Astrocyte (in vitro differentiated cells and primary cell): Measurements from ENCODE around the gene ZMIZ1. TPM values are rescaled to one million over a fixed set of nuclear protein-coding genes. Genes with fewer than 3 reads are reported as not detected.

Experiments used
- DNase-seq: peaks from one replicate; pipeline ENCODE4 v3.0.0-alpha.2; 2010; ENCODE audit warnings: low read depth
- FAIRE-seq: peaks from 2 replicates; lab custom pipeline; 2011; peaks lifted over from hg19 to GRCh38; lab: Jason Lieb, UNC
- H2AFZ ChIP-seq: 2 replicates; pipeline ENCODE4 v1.6.0; 2012; ENCODE audit warnings: low read depth, low read length, inconsistent platforms
- H3K27ac ChIP-seq: 2 replicates; pipeline ENCODE4 v1.5.1; 2011; ENCODE audit warnings: low read depth, low read length, inconsistent platforms
- H3K27me3 ChIP-seq: 2 replicates; pipeline ENCODE4 v1.6.0; 2011; ENCODE audit warnings: low read length, inconsistent platforms; ENCODE audit not compliant: insufficient read depth
- H3K36me3 ChIP-seq: 2 replicates; pipeline ENCODE4 v1.5.1; 2011; ENCODE audit warnings: low read length, inconsistent platforms; ENCODE audit not compliant: insufficient read depth
- H3K4me1 ChIP-seq: 2 replicates; pipeline ENCODE4 v1.5.1; 2011; ENCODE audit warnings: low read length, inconsistent platforms; ENCODE audit not compliant: insufficient read depth
- H3K4me2 ChIP-seq: 2 replicates; pipeline ENCODE4 v1.6.0; 2012; ENCODE audit warnings: low read length, inconsistent platforms
- H3K4me3 ChIP-seq: 2 replicates; pipeline ENCODE4 v1.5.1; 2011; ENCODE audit warnings: low read depth, mild to moderate bottlenecking, low read length, inconsistent platforms; ENCODE audit not compliant: insufficient read depth
- H3K79me2 ChIP-seq: 2 replicates; pipeline ENCODE4 v1.6.0; 2012; ENCODE audit warnings: mild to moderate bottlenecking, low read length, inconsistent platforms; ENCODE audit not compliant: insufficient read depth
- H3K9ac ChIP-seq: 2 replicates; pipeline ENCODE4 v1.6.0; 2012; ENCODE audit warnings: mild to moderate bottlenecking, low read length, inconsistent platforms
- H3K9me3 ChIP-seq: 2 replicates; pipeline ENCODE4 v1.5.1; 2012; ENCODE audit warnings: low read depth, mild to moderate bottlenecking, low read length, inconsistent platforms; ENCODE audit not compliant: insufficient read depth
- H4K20me1 ChIP-seq: 2 replicates; pipeline ENCODE4 v1.6.0; 2012; ENCODE audit warnings: low read length, inconsistent platforms; ENCODE audit not compliant: insufficient read depth
- H3K27ac Mint-ChIP-seq: one replicate; pipeline ENCODE4 v1.8.0; 2021; ENCODE audit warnings: mild to moderate bottlenecking, mixed read lengths; ENCODE audit not compliant: unreplicated experiment
- H3K27me3 Mint-ChIP-seq: one replicate; pipeline ENCODE4 v1.8.0; 2021; ENCODE audit warnings: low read depth, mixed read lengths; ENCODE audit not compliant: unreplicated experiment
- H3K36me3 Mint-ChIP-seq: one replicate; pipeline ENCODE4 v1.8.0; 2021; ENCODE audit warnings: low read depth, mixed read lengths; ENCODE audit not compliant: unreplicated experiment
- H3K4me1 Mint-ChIP-seq: one replicate; pipeline ENCODE4 v1.8.0; 2021; ENCODE audit warnings: low read depth, mixed read lengths; ENCODE audit not compliant: unreplicated experiment
- H3K4me3 Mint-ChIP-seq: one replicate; pipeline ENCODE4 v1.8.0; 2021; ENCODE audit warnings: mild to moderate bottlenecking, moderate library complexity, mixed read lengths; ENCODE audit not compliant: unreplicated experiment
- H3K9me3 Mint-ChIP-seq: one replicate; pipeline ENCODE4 v1.8.0; 2021; ENCODE audit warnings: mild to moderate bottlenecking, mixed read lengths; ENCODE audit not compliant: unreplicated experiment
- CTCF ChIP-seq: IDR thresholded peaks from 2 replicates; pipeline ENCODE4 v1.5.1; 2011; ENCODE audit warnings: low read depth, mild to moderate bottlenecking, inconsistent platforms, low read length, moderate library complexity; ENCODE audit not compliant: insufficient read depth
- EZH2 ChIP-seq: IDR thresholded peaks from 2 replicates; pipeline ENCODE4 v1.6.1; 2012; ENCODE audit warnings: mild to moderate bottlenecking, low read length, inconsistent platforms; ENCODE audit not compliant: insufficient read depth
- total RNA-seq: library from RNA; stranded (reverse); gene quantifications from 2 replicates; pipeline ENCODE4 v1.2.1, GENCODE V29; 2021

Gene ZMIZ1
- total RNA-seq, 1 donor from 2014 or later, result 45.5 TPM

- peak overlapping the region; percentile 76 for H3K4me2 ChIP-seq
- FAIRE-seq (no peak), DNase-seq (no peak)
- peaks cover 6% of the 10 kb centered on the region for H3K36me3 Mint-ChIP-seq
- peaks cover 82% of the 10 kb centered on the region for H3K4me1 ChIP-seq
- peaks cover 100% of the 10 kb centered on the region for H3K79me2 ChIP-seq
- peak overlapping the region; percentile 92 for H3K27ac Mint-ChIP-seq
- H3K27me3 Mint-ChIP-seq, result no peaks in the 10 kb centered on the region
- no peak overlapping the region for H2AFZ ChIP-seq
- peaks cover 57% of the 10 kb centered on the region for H3K4me1 Mint-ChIP-seq
- no peak overlapping the region for H3K4me3 Mint-ChIP-seq
- H3K27ac ChIP-seq, result peak overlapping the region; percentile 97
- H3K9me3 ChIP-seq, result no peaks in the 10 kb centered on the region
- no peak overlapping the region for H3K4me3 ChIP-seq
- H3K36me3 ChIP-seq, result no peaks in the 10 kb centered on the region
- peak overlapping the region; percentile 84 for H3K9ac ChIP-seq
- TF ChIP-seq CTCF (no peak), EZH2 (no peak)
- peaks cover 82% of the 10 kb centered on the region for H4K20me1 ChIP-seq
- no peaks in the 10 kb centered on the region for H3K9me3 Mint-ChIP-seq
- no peaks in the 10 kb centered on the region for H3K27me3 ChIP-seq
Measured at GRCh38 chr10:79082035-79082373, 13.2 kb downstream of the ZMIZ1 start.

DNA sequence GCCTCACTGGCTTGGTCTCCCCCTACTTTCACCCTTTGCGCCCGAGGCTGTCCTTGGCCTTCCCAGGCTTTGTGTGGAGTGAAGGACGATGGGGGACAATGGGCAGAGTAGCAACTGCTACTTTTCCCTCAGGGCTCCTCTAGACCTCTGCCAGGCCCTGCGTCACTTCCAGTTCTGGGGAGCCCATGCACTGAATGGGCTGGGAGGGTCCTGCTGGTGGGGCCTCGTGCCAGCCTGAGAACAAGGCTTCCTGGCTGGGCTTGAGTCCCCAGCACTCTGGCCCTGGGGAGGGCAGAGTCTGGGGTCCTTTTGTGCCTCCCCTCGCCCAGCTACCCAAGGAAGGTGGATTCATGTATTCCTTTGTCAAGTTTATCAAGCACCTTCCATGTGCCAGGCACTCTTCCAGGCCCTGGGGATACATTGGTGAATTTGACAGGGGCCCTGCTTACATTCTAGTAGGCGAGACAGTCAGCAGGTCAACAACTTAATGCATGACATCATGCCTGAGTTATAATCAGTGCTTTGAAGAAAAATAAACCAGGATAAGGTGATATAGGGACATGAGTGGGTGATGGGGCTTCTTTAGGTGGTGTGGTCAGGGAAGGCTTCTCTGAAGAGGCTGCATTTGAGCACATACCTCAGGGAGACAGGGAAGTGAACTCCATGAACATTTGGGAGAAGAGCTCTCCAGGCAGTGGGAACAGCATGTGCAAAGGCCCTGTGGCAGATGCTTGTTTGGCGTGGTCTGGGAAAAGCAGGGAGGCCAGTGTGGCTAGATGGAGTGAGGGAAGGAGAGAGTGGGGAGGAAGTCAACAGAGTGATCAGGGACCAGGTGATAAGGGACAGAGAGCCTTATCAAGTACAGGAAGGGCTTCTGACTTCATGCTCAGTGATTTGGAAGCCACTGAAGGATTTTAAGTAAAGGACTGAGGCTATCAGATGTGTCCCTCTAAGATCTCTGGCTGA is 14.1 kb downstream of the ZMIZ1 start:
- Histone ChIP-seq H4K20me1 (peaks cover 82% of the 10 kb centered on the region), H3K79me2 (peaks cover 100% of the 10 kb centered on the region), H3K4me2 (peak overlapping the region; percentile 76), H3K27ac (peak overlapping the region; percentile 97), H3K27me3 (no peaks in the 10 kb centered on the region), H3K9ac (peak overlapping the region; percentile 84), H3K9me3 (no peaks in the 10 kb centered on the region), H3K4me3 (no peak overlapping the region), H3K4me1 (peaks cover 75% of the 10 kb centered on the region), H2AFZ (no peak overlapping the region), H3K36me3 (no peaks in the 10 kb centered on the region)
- H3K36me3 Mint-ChIP-seq, result peaks cover 6% of the 10 kb centered on the region
- peaks cover 57% of the 10 kb centered on the region for H3K4me1 Mint-ChIP-seq
- peak overlapping the region; percentile 92 for H3K27ac Mint-ChIP-seq
- no peaks in the 10 kb centered on the region for H3K27me3 Mint-ChIP-seq
- FAIRE-seq, result no peak
- H3K4me3 Mint-ChIP-seq, result peak overlapping the region; percentile 10
- H3K9me3 Mint-ChIP-seq, result no peaks in the 10 kb centered on the region
- DNase-seq, result peak; percentile 72
- TF ChIP-seq EZH2 (no peak), CTCF (no peak)
